ENCODE data around the gene COBL.

DNA sequence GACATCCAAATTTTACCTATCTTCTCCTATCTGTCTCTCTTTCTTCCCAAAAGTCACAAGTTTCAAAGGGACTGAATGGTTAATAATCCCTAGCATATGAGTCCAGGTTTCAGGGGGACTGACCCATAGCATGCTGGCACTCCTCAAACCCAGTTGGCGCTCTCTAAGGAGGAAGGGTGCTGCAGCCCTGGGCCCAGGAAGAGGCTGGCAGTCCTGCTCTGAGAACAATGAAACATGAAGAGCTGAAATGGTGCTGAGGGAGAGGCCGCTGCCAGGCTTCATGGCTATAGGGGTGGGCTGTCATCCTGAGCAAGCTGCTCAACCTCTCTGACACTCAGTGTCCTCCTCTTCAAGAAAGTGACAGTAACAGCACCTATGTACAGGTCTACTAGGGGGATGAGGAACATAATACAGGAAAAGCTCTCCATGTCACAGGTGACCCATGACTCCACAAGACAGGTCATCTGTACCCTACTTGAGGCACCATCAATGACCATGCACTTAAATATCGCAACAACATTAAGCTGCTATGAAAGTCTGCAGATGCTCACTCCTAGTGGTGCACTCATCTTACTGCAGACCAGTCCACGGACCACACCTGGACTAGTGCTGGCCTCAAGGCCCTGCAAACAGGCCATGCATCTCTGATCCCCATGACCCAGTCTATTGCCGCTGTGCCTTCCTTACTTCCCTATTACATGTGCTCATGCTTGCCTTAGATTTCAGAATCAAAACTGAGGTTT, 17.0 kb downstream of the COBL start:
- TF ChIP-seq, protein P1, sequence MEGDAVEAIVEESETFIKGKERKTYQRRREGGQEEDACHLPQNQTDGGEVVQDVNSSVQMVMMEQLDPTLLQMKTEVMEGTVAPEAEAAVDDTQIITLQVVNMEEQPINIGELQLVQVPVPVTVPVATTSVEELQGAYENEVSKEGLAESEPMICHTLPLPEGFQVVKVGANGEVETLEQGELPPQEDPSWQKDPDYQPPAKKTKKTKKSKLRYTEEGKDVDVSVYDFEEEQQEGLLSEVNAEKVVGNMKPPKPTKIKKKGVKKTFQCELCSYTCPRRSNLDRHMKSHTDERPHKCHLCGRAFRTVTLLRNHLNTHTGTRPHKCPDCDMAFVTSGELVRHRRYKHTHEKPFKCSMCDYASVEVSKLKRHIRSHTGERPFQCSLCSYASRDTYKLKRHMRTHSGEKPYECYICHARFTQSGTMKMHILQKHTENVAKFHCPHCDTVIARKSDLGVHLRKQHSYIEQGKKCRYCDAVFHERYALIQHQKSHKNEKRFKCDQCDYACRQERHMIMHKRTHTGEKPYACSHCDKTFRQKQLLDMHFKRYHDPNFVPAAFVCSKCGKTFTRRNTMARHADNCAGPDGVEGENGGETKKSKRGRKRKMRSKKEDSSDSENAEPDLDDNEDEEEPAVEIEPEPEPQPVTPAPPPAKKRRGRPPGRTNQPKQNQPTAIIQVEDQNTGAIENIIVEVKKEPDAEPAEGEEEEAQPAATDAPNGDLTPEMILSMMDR (optimal IDR thresholded peaks at IDR 0.05 in 1 of 3, IDR thresholded peaks at IDR 0.05 in 1 of 3, conservative IDR thresholded peaks at IDR 0.05 in 1 of 3; ENCODE audit: extremely low read depth in 1 of 3, insufficient read depth in 2 of 3, low read length in 3 of 3): peak; percentile 2 to 23 (median 14)
- TF ChIP-seq EZH2 (IDR thresholded peaks at IDR 0.05; ENCODE audit: low read length): no peak
